Activated T-cell treated with anti-CD3 and anti-CD28 coated beads for 1 hour (primary cell): ENCODE data around the gene RPS15.

Experiments used
- DNase-seq: peaks from one replicate; pipeline ENCODE4 v3.0.0-alpha.2; 2020; ENCODE audit warnings: low read depth

Gene RPS15

GRCh38 chr19:1420590-1420989 is 17.6 kb upstream of the RPS15 start:
- no peak for DNase-seq

GRCh38 chr19:1421218-1421957 is 16.8 kb upstream of the RPS15 start:
- DNase-seq: no peak

GRCh38 chr19:1421958-1422305 is 16.3 kb upstream of the RPS15 start:
- no peak for DNase-seq

- DNase-seq: no peak
Measured at GRCh38 chr19:1422360-1422759, 15.8 kb upstream of the RPS15 start.

GRCh38 chr19:1422943-1423342 is 15.3 kb upstream of the RPS15 start:
- no peak for DNase-seq

- no peak for DNase-seq
Measured at GRCh38 chr19:1423436-1424191, 14.6 kb upstream of the RPS15 start.

GRCh38 chr19:1424192-1424955 is 13.8 kb upstream of the RPS15 start:
- no peak for DNase-seq

GRCh38 chr19:1425102-1425837 is 12.9 kb upstream of the RPS15 start:
- no peak for DNase-seq

- no peak for DNase-seq
Measured at GRCh38 chr19:1425902-1426301, 12.3 kb upstream of the RPS15 start.

GRCh38 chr19:1426736-1427135 is 11.5 kb upstream of the RPS15 start:
- DNase-seq: no peak

GRCh38 chr19:1427221-1427920 is 10.8 kb upstream of the RPS15 start:
- no peak for DNase-seq

- DNase-seq: no peak
Measured at GRCh38 chr19:1428738-1429391, 9.3 kb upstream of the RPS15 start.

- no peak for DNase-seq
Measured at GRCh38 chr19:1429750-1430149, 8.4 kb upstream of the RPS15 start.

- DNase-seq: no peak
Measured at GRCh38 chr19:1430246-1430645, 8.0 kb upstream of the RPS15 start.

GRCh38 chr19:1431759-1432506 is 6.3 kb upstream of the RPS15 start:
- DNase-seq: no peak

GRCh38 chr19:1432507-1432887 is 5.7 kb upstream of the RPS15 start:
- no peak for DNase-seq

- DNase-seq: no peak
Measured at GRCh38 chr19:1433119-1434039, 4.8 kb upstream of the RPS15 start.

- DNase-seq: no peak
Measured at GRCh38 chr19:1434040-1434366, 4.2 kb upstream of the RPS15 start.

GRCh38 chr19:1434577-1435060 is 3.6 kb upstream of the RPS15 start:
- DNase-seq: no peak
